Endothelial cell (in vitro differentiated cells): ENCODE measurements around the gene DES. TPM values are rescaled to one million over a fixed set of nuclear protein-coding genes. Genes with fewer than 3 reads are reported as not detected.

Experiments
- DNase-seq: peaks from one replicate; pipeline ENCODE4 v3.0.0; 2021; ENCODE audit warnings: low spot score
- H3K27ac Mint-ChIP-seq: one replicate; pipeline ENCODE4 v1.8.0; 2021; ENCODE audit warnings: mixed read lengths, inconsistent platforms; ENCODE audit not compliant: unreplicated experiment
- H3K27me3 Mint-ChIP-seq: one replicate; pipeline ENCODE4 v1.8.0; 2021; ENCODE audit warnings: mild to moderate bottlenecking, moderate library complexity, mixed read lengths, inconsistent platforms; ENCODE audit not compliant: unreplicated experiment
- H3K36me3 Mint-ChIP-seq: one replicate; pipeline ENCODE4 v1.8.0; 2021; ENCODE audit warnings: mild to moderate bottlenecking, low read depth, mixed read lengths, inconsistent platforms; ENCODE audit not compliant: unreplicated experiment
- H3K4me1 Mint-ChIP-seq: one replicate; pipeline ENCODE4 v1.8.0; 2021; ENCODE audit warnings: mild to moderate bottlenecking, mixed read lengths, inconsistent platforms; ENCODE audit not compliant: unreplicated experiment
- H3K4me3 Mint-ChIP-seq: one replicate; pipeline ENCODE4 v1.8.0; 2021; ENCODE audit warnings: mild to moderate bottlenecking, mixed read lengths, inconsistent platforms; ENCODE audit not compliant: unreplicated experiment
- H3K9me3 Mint-ChIP-seq: one replicate; pipeline ENCODE4 v1.8.0; 2021; ENCODE audit warnings: mixed read lengths, inconsistent platforms; ENCODE audit not compliant: unreplicated experiment
- CTCF ChIP-seq: fragments of 200-600 bp; sonication (generic); IDR thresholded peaks from one replicate; pipeline ENCODE4 v1.5.0; 2021; ENCODE audit warnings: antibody characterized with exemption; ENCODE audit not compliant: unreplicated experiment
- total RNA-seq: library from RNA; stranded (reverse); fragmentation: NEBNext Ultra II Directional; extraction: Animal tissue kit (Norgen Biotek cat#: 25700); gene quantifications from one replicate; pipeline ENCODE4 v1.2.1, GENCODE V29; 2021; ENCODE audit not compliant: unreplicated experiment

Gene DES
- total RNA-seq, 1 donor from 2014 or later = 0.10 TPM

GRCh38 chr2:219448099-219448775, 30.1 kb downstream of the DES start:
- no peak for TF ChIP-seq CTCF
- peaks cover 14% of the 10 kb centered on the region for H3K27me3 Mint-ChIP-seq
- peak; percentile 41 for DNase-seq

GRCh38 chr2:219448776-219449341, 30.7 kb downstream of the DES start:
- peaks cover 11% of the 10 kb centered on the region for H3K4me1 Mint-ChIP-seq
- H3K9me3 Mint-ChIP-seq = no peaks in the 10 kb centered on the region
- H3K27ac Mint-ChIP-seq = no peak overlapping the region
- DNase-seq = no peak
- TF ChIP-seq CTCF = no peak
- H3K27me3 Mint-ChIP-seq = peaks cover 13% of the 10 kb centered on the region
- no peak overlapping the region for H3K4me3 Mint-ChIP-seq
- peaks cover 4% of the 10 kb centered on the region for H3K36me3 Mint-ChIP-seq

More at GRCh38 chr2:219448099-219448775, 30.1 kb downstream of the DES start:
- Mint-ChIP-seq H3K36me3 (peaks cover 4% of the 10 kb centered on the region), H3K9me3 (no peaks in the 10 kb centered on the region), H3K4me3 (no peak overlapping the region), H3K27ac (no peak overlapping the region), H3K4me1 (peaks cover 12% of the 10 kb centered on the region)

- no peak for DNase-seq
- Mint-ChIP-seq H3K36me3 (peaks cover 4% of the 10 kb centered on the region), H3K27me3 (peaks cover 14% of the 10 kb centered on the region), H3K27ac (no peak overlapping the region), H3K4me1 (peaks cover 11% of the 10 kb centered on the region), H3K4me3 (peak overlapping the region; percentile 66), H3K9me3 (no peaks in the 10 kb centered on the region)
- TF ChIP-seq CTCF = no peak
These were observed 31.4 kb downstream of the DES start for GRCh38 chr2:219449609-219450008.

GRCh38 chr2:219451661-219452360, 33.6 kb downstream of the DES start:
- no peaks in the 10 kb centered on the region for H3K4me1 Mint-ChIP-seq
- peaks cover 18% of the 10 kb centered on the region for H3K27me3 Mint-ChIP-seq
- H3K27ac Mint-ChIP-seq = no peak overlapping the region

More at GRCh38 chr2:219451661-219452360, 33.6 kb downstream of the DES start:
- Mint-ChIP-seq H3K36me3 (peaks cover 4% of the 10 kb centered on the region), H3K4me3 (no peak overlapping the region), H3K9me3 (no peaks in the 10 kb centered on the region)
- no peak for TF ChIP-seq CTCF
- no peak for DNase-seq
